Thymus (tissue), 11 donors: ENCODE data around the gene SPRY2. TPM values are rescaled to one million over a fixed set of nuclear protein-coding genes. Genes with fewer than 3 reads are reported as not detected.
A peak's percentile ranks its signal among the peaks of the same experiment; 100 is the strongest.

Experiments
- DNase-seq, 9 donors: peaks; one replicate each; pipeline ENCODE4 v3.0.0-alpha.2; 2013; ENCODE audit warnings: low spot score in 9 of 9, low read depth in 6 of 9, missing footprints in 1 of 9
- H3K27ac ChIP-seq, 2 donors: one replicate each; pipeline ENCODE4 v1.5.1; 2013; ENCODE audit warnings: control low read depth in 1 of 2, low read depth in 1 of 2, low read length in 1 of 2, mild to moderate bottlenecking in 1 of 2, moderate library complexity in 1 of 2
- H3K27me3 ChIP-seq, 2 donors: one replicate each; pipeline ENCODE4 v1.5.1; 2013; ENCODE audit warnings: low read length in 1 of 2; ENCODE audit not compliant: control insufficient read depth in 2 of 2, insufficient read depth in 1 of 2
- H3K36me3 ChIP-seq, 2 donors: one replicate each; pipeline ENCODE4 v1.5.1; 2013; ENCODE audit warnings: low read length in 1 of 2, mild to moderate bottlenecking in 1 of 2, moderate library complexity in 1 of 2; ENCODE audit not compliant: control insufficient read depth in 2 of 2, insufficient read depth in 2 of 2
- H3K4me1 ChIP-seq, 2 donors: one replicate each; pipeline ENCODE4 v1.5.1; 2013; ENCODE audit warnings: low read length in 2 of 2; ENCODE audit not compliant: control insufficient read depth in 2 of 2, insufficient read depth in 2 of 2
- H3K4me3 ChIP-seq, 2 donors: one replicate each; pipeline ENCODE4 v1.5.1; 2013; ENCODE audit warnings: low read length in 2 of 2, control low read depth in 1 of 2, mild to moderate bottlenecking in 1 of 2
- H3K9me3 ChIP-seq, 2 donors: one replicate each; pipeline ENCODE4 v1.5.1; 2013; ENCODE audit warnings: low read length in 1 of 2, mild to moderate bottlenecking in 1 of 2; ENCODE audit not compliant: control insufficient read depth in 2 of 2, insufficient read depth in 1 of 2
- WGBS: extraction: QIAGEN DNeasy Blood & Tissue Kit; methylation state at CpG from one replicate; pipeline ENCODE4 v1.1.7; 2013; 5-methylcytosine and 5-hydroxymethylcytosine counted together
- polyA plus RNA-seq: library from polyadenylated mRNA; stranded (reverse); fragments of 200-250 nt; gene quantifications from one replicate; pipeline ENCODE4 v1.2.3, GENCODE V29; 2013
- total RNA-seq: library from RNA; stranded (reverse); fragments of 120-200 nt; gene quantifications from one replicate; pipeline ENCODE4 v1.2.4, GENCODE V29; 2013
- donor health status: healthy.

SPRY2 gene
- total and polyA plus RNA-seq, 2 donors: 7.6 to 21.6 TPM

GRCh38 chr13:80376554-80376953 lies 35.6 kb upstream of the SPRY2 start:
- H3K9me3 ChIP-seq: no peaks in the 10 kb centered on the region
- no peaks in the 10 kb centered on the region for H3K36me3 ChIP-seq
- H3K27ac ChIP-seq: no peak overlapping the region
- H3K4me3 ChIP-seq: no peak overlapping the region
- no peak for DNase-seq
- no peaks in the 10 kb centered on the region for H3K4me1 ChIP-seq
- no peaks in the 10 kb centered on the region for H3K27me3 ChIP-seq
- 98% methylated on average over 1 of the region's 1 CpG for WGBS

GRCh38 chr13:80374901-80375300 lies 34.0 kb upstream of the SPRY2 start:
- 96% methylated on average over 2 of the region's 2 CpGs for WGBS
- Histone ChIP-seq H3K36me3 (no peaks in the 10 kb centered on the region), H3K9me3 (no peaks in the 10 kb centered on the region), H3K4me1 (no peaks in the 10 kb centered on the region), H3K27ac (no peak overlapping the region), H3K4me3 (no peak overlapping the region), H3K27me3 (no peaks in the 10 kb centered on the region)
- no peak for DNase-seq

- Histone ChIP-seq H3K9me3 (no peaks in the 10 kb centered on the region), H3K4me1 (no peaks in the 10 kb centered on the region), H3K4me3 (no peak overlapping the region), H3K27me3 (no peaks in the 10 kb centered on the region), H3K27ac (no peak overlapping the region), H3K36me3 (no peaks in the 10 kb centered on the region)
- DNase-seq: no peak
- WGBS: 93% methylated on average over 5 of the region's 5 CpGs
Observed at GRCh38 chr13:80374444-80374843, 33.5 kb upstream of the SPRY2 start.

GRCh38 chr13:80371840-80372509 lies 31.0 kb upstream of the SPRY2 start:
- Histone ChIP-seq H3K27ac (peak overlapping the region in 1 of 2 donors; percentile 39), H3K27me3 (no peaks in the 10 kb centered on the region), H3K4me1 (no peaks in the 10 kb centered on the region), H3K4me3 (no peak overlapping the region), H3K36me3 (no peaks in the 10 kb centered on the region), H3K9me3 (no peaks in the 10 kb centered on the region)
- WGBS: 94% methylated on average over 6 of the region's 6 CpGs
- no peak for DNase-seq

- no peaks in the 10 kb centered on the region for H3K9me3 ChIP-seq
- no peak overlapping the region for H3K27ac ChIP-seq
- 97% methylated on average over 3 of the region's 3 CpGs for WGBS
- H3K4me3 ChIP-seq: no peak overlapping the region
- H3K27me3 ChIP-seq: no peaks in the 10 kb centered on the region
- no peaks in the 10 kb centered on the region for H3K4me1 ChIP-seq
- no peak for DNase-seq
- no peaks in the 10 kb centered on the region for H3K36me3 ChIP-seq
Observed at GRCh38 chr13:80367473-80367872, 26.5 kb upstream of the SPRY2 start.

GRCh38 chr13:80363890-80364503 lies 23.1 kb upstream of the SPRY2 start:
- no peak overlapping the region for H3K4me3 ChIP-seq

GRCh38 chr13:80362481-80362880 lies 21.6 kb upstream of the SPRY2 start:
- 94% methylated on average over 4 of the region's 4 CpGs for WGBS
- no peaks in the 10 kb centered on the region for H3K27me3 ChIP-seq

More at GRCh38 chr13:80363890-80364503, 23.1 kb upstream of the SPRY2 start:
- WGBS: 9% methylated on average over 3 of the region's 3 CpGs
- DNase-seq: peak in 4 of 9 donors; percentile 18 to 59 (median 24)
- Histone ChIP-seq H3K36me3 (no peaks in the 10 kb centered on the region), H3K27ac (no peak overlapping the region), H3K4me1 (peaks cover 0 to 12% of the 10 kb centered on the region in 2 donors), H3K9me3 (no peaks in the 10 kb centered on the region), H3K27me3 (no peaks in the 10 kb centered on the region)

GRCh38 chr13:80361883-80362327 lies 21.0 kb upstream of the SPRY2 start:
- Histone ChIP-seq H3K27me3 (no peaks in the 10 kb centered on the region), H3K4me1 (peaks cover 0 to 12% of the 10 kb centered on the region in 2 donors), H3K9me3 (no peaks in the 10 kb centered on the region), H3K27ac (peak overlapping the region in 1 of 2 donors; percentile 23), H3K36me3 (no peaks in the 10 kb centered on the region), H3K4me3 (no peak overlapping the region)
- peak in 5 of 9 donors; percentile 37 to 73 (median 39) for DNase-seq
- 92% methylated on average over 2 of the region's 2 CpGs for WGBS

More at GRCh38 chr13:80362481-80362880, 21.6 kb upstream of the SPRY2 start:
- no peak for DNase-seq
- Histone ChIP-seq H3K4me3 (no peak overlapping the region), H3K4me1 (peaks cover 0 to 12% of the 10 kb centered on the region in 2 donors), H3K9me3 (no peaks in the 10 kb centered on the region), H3K36me3 (no peaks in the 10 kb centered on the region), H3K27ac (no peak overlapping the region)

GRCh38 chr13:80361298-80361697 lies 20.4 kb upstream of the SPRY2 start:
- Histone ChIP-seq H3K4me1 (peaks cover 0 to 12% of the 10 kb centered on the region in 2 donors), H3K9me3 (peaks cover 0 to 2% of the 10 kb centered on the region in 2 donors), H3K27me3 (no peaks in the 10 kb centered on the region), H3K36me3 (no peaks in the 10 kb centered on the region), H3K27ac (no peak overlapping the region), H3K4me3 (no peak overlapping the region)
- WGBS: 94% methylated on average over 2 of the region's 2 CpGs
- DNase-seq: no peak
